ENCODE results near the gene CD86.
"Not testable (repeated sequence)": the region's sequence is repeated elsewhere in the genome, so short reads cannot be mapped to it uniquely, and the experiment has no call there.

- TF ChIP-seq CTCF, EP300 (IDR thresholded peaks at IDR 0.05): not testable (repeated sequence)
Observed at GRCh38 chr3:122164983-122165382, 109.8 kb downstream of the CD86 start.

All from sigmoid colon (tissue), 4 donors.